HG03139 (cell line): ENCODE measurements around the gene MRPL14.

Source experiments
- ATAC-seq: cut with Tn5 transposase; IDR thresholded peaks from one replicate; pipeline ENCODE4 v1.9.1; 2021; ENCODE audit not compliant: unreplicated experiment

MRPL14 gene

DNA sequence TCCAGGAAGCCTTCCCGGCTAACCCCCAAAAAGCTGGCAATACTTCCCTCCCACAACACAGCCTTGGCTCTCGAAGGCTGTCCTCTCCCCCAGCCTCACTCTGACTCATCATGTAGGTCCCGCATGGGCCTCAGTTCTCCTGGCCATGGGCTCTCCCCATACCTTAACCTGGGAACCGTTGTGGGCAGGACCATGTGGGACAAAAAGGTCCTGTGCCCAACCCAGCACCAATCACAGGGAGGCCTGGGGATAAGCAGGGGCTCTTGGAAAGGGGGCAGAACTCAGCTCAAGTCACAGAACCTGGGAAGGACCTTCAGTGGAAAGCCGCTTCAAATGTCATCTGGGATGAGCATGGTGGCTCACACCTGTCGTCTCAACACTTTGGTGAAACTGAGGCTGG lies 45.5 kb downstream of the MRPL14 start:
- ATAC-seq: no peak

GRCh38 chr6:44080561-44081521 lies 46.4 kb downstream of the MRPL14 start:
- ATAC-seq: no peak

- ATAC-seq: no peak
Measured at GRCh38 chr6:44079672-44080071, 47.6 kb downstream of the MRPL14 start.

- no peak for ATAC-seq
Measured at GRCh38 chr6:44078827-44079671, 48.2 kb downstream of the MRPL14 start.

- no peak for ATAC-seq
Measured at GRCh38 chr6:44078219-44078826, 48.9 kb downstream of the MRPL14 start.

DNA sequence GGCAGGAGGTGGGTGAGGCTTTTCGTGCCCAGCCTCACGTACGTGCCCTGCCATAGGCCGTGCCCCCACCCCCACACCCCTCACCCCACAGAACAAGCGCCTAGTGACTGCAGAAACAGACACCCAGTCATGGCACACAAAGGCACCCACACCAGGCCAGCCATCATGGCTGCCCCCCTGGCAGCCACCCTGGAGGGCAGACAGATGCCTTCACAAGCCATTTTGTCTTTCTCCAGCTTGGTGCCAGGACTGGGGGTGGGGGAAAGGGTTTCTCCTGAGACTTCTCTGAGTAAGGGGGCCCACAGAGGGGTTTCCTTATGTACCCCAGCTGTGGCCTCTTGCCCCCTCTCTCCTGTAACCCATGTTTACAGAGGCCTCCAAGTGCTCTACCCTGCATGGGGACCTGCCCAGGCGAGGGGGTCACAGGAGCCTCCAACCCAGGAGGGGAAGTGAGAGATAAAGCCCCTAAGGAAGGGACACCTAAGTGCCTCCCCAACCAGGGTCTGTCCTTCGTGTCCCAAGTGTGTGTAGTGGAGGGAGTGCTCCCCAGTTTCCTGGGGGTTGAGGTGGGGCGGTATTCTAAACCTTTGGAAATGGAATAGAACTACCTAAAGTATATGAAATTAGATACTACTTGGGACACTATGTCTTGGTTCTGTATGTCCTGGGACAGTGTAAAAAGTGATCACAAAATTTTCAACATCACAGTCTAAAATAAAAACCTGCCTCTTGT lies 49.9 kb downstream of the MRPL14 start:
- ATAC-seq: no peak

DNA sequence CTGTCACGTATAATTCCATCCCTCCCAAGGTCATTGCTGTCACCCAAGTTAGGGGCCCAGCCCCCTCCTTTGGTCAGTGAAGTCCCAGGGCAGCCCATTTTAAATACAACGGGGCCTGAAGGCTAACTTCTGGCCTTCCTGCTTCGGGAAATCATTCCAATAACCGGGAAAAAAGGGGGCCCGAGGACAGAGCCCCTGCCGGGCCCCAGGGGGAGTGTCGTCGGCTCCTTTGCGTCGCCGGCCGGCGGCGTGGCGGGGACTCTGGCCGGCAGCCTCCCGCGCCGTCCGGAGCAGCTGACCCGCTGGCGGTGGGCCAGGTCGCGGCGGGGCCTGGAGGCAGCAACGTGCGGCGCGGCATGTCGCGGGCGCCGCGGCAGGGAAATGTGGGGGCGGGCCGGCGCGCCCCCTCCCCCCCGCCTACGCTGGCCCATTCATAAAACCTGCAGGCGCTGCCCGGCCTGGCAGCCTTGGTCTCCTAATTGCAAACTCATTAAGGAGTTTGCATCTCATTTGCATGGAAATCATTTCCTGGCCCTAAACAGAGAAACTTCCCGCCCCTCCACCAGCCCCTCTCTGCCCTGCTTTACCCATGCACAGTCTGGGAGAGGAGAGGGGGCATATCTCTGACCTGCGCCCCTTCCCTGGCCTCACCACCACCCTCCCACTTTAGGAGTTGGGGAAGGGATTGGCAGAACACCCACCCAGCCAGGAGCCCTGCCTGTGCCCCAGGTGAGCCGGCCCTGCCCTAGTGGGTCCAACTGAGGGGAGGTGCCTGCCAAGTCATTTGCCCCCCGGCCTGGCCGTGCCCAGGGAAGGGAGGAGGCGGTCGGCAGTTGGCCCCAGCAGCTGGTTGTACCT lies 50.7 kb downstream of the MRPL14 start:
- ATAC-seq: no peak

GRCh38 chr6:44075647-44076355 lies 51.5 kb downstream of the MRPL14 start:
- no peak for ATAC-seq

GRCh38 chr6:44074813-44075646 lies 52.2 kb downstream of the MRPL14 start:
- ATAC-seq: no peak

DNA sequence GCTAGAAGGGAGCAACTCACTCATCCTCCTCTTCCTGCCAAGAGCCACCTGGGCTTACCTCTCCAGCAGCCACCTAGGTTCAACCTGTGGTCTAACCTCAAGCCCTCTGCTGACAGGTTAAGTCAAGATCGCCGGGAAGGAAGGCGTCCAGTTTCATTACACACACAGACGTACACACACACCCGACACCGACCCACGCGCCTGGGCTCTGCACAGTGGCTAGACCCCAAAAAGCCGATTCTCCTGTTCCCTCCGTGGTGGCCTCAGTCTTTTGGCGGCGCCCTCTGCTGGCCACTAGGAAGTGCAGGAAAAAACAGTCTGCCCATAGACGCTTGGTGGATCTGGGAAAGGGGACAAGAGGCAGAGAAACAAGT lies 52.8 kb downstream of the MRPL14 start:
- peak; percentile 32 for ATAC-seq

- peak; percentile 6 for ATAC-seq
Measured at GRCh38 chr6:44073612-44074438, 53.4 kb downstream of the MRPL14 start.

DNA sequence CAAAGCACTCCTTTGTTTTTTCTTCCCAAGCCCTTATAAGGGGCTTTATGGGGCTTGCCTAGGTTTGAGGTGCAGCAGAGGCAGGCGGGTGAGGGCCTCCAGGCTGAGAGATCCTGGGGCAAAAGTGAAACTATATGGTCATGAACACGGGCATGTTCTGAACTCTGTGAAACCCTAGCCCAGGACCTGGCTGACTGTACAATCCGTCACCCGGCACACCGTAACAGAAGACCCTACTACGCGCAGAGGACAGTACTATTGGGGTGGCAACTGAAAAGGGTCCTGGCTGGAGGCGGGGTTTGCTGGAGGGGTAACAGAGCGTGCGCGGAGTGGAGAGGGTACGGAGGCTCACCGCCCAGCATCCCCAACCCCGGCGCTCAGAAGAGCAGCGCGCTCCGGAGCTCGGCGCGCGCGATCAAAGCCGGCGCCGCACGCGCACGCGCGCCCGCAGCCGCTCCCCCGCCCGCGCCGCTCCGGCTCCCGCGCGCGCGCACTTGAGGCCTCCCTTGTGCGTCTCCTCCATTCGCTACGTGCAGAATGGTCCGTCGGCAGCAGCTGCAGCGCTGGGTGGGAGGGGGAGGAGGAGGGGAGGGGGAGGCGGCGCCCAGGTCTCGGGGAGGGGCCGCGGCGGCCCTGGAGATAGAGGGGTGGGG lies 54.2 kb downstream of the MRPL14 start:
- ATAC-seq: peak; percentile 42

- peak; percentile 4 for ATAC-seq
Measured at GRCh38 chr6:44072452-44072958, 54.7 kb downstream of the MRPL14 start.

- no peak for ATAC-seq
Measured at GRCh38 chr6:44071670-44072451, 55.4 kb downstream of the MRPL14 start.

DNA sequence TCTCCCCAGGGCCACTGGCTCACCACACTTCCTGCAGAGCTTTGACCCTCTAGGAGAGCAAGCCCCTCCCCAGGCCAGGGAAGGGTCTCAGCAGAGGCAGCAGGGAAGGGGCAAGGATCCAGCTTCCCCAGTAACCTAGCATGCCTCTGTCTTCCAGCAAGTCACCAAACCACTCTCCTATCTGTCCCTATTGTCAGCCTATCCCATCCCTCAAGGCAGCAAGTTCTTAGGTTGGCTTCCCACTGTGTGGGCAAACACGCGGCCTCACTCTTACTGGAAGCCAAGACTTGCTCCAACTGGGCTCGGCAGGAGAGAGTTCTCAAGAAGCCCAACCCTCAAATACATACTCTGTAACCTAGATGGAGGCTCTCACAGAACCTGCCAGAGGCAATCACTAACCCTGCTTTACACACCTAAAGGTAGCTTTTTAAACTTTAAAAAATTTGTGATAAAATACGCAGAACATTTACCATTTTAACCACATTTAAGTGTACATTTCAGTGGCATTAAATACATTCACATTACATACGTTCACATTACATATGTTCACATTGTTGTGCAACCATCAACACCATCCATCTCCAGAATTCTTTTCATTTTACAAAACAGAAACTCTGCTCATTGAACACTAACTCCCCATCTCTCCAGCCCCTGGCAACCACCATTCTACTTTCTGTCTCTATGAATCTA lies 58.5 kb downstream of the MRPL14 start:
- ATAC-seq: no peak
